K562 (cell line): Measurements from ENCODE around the gene CALM3. TPM values are rescaled to one million over a fixed set of nuclear protein-coding genes. Genes with fewer than 3 reads are reported as not detected.

Experiments
- CHD7 ChIP-seq: fragments of 200-600 bp; sonication (generic); IDR thresholded peaks from one replicate; pipeline ENCODE4 v1.6.1; 2012; ENCODE audit warnings: mild to moderate bottlenecking, low read depth, low read length, inconsistent platforms
- HLTF ChIP-seq: fragments of 450-650 bp; IDR thresholded peaks from 2 replicates; pipeline ENCODE4 v1.6.1; 2016
- HNRNPH1 ChIP-seq: fragments of 200-400 bp; formaldehyde crosslinking; optimal IDR thresholded peaks from 2 replicates; pipeline ENCODE3; 2017; ENCODE audit warnings: low read depth, mild to moderate bottlenecking, low read length, moderate library complexity
- MED1 ChIP-seq: sonication (generic); formaldehyde crosslinking; IDR thresholded peaks from 2 replicates; pipeline ENCODE4 v1.8.1; 2023; ENCODE audit warnings: missing genetic modification reagents, borderline replicate concordance
- TRIM24 ChIP-seq, 2 experiments: fragments of 450-650 bp; IDR thresholded peaks; 2 replicates each; pipeline ENCODE4 v1.6.1; 2016
- ZNF282 ChIP-seq: sonication (generic); formaldehyde crosslinking; IDR thresholded peaks from 2 replicates; pipeline ENCODE4 v1.8.1; 2023; ENCODE audit warnings: missing genetic modification reagents
- ZNF444 ChIP-seq: fragments of 250-450 bp; sonication (Bioruptor Pico); IDR thresholded peaks from 2 replicates; pipeline ENCODE4 v1.4.0; 2020; ENCODE audit warnings: mild to moderate bottlenecking, moderate library complexity
- ZNF512 ChIP-seq: IDR thresholded peaks from 2 replicates; pipeline ENCODE4 v1.6.1; 2016; ENCODE audit warnings: missing genetic modification characterization, missing compliant biosample characterization
- ZNF780A ChIP-seq: fragments of 250-450 bp; sonication (Bioruptor Pico); IDR thresholded peaks from 2 replicates; pipeline ENCODE4 v1.5.0; 2021; ENCODE audit warnings: mild to moderate bottlenecking
- ZZZ3 ChIP-seq: fragments of 450-650 bp; IDR thresholded peaks from 2 replicates; pipeline ENCODE4 v1.6.1; 2016; ENCODE audit warnings: antibody characterized with exemption, mild to moderate bottlenecking, moderate library complexity
- polyA plus RNA-seq, 8 experiments: library from polyadenylated mRNA; depleted of rRNA in 4 of 8; stranded (reverse) in 5 of 8; unstranded in 3 of 8; fragments of >200 nt; fragmentation: Nextera tagmentation in 2 of 8; fragmentation: Illumina TruSeq in 1 of 8; extraction: Ambion mirVana in 2 of 8; extraction: Trizol in 1 of 8; gene quantifications; 2 replicates each; pipeline versions ENCODE4 v1.2.1 to v1.2.3, GENCODE V29; 2011 to 2014; ENCODE audit warnings: inconsistent platforms in 1 of 8, missing spikeins in 1 of 8
- total RNA-seq, 7 experiments: library from RNA; depleted of rRNA in 6 of 7; stranded (reverse); fragments of >200 nt in 6 of 7; fragmentation: Illumina TruSeq in 2 of 7; extraction: Trizol in 2 of 7; gene quantifications; 2 replicates each; pipeline versions ENCODE4 v1.2.1 to v1.2.3, GENCODE V29; 2011 to 2021; ENCODE audit warnings: low replicate concordance in 1 of 7
- TF ChIP-seq, protein P1 (sequence below): fragments of 450-650 bp; IDR thresholded peaks from 2 replicates; pipeline ENCODE4 v1.7.1; 2018; ENCODE audit warnings: mild to moderate bottlenecking, low read depth; ENCODE audit not compliant: partially characterized antibody

CALM3 gene
- total and polyA plus RNA-seq, 9 of the 15 experiments (the other 6 are each of a cell fraction or from before 2014, with no cell fraction given), result 34.6 to 350 (median 156) TPM

GRCh38 chr19:46598372-46598917, 2.7 kb upstream of the CALM3 start (continued):
- TF ChIP-seq CHD7, result no peak
- TF ChIP-seq HNRNPH1, result no peak
- TF ChIP-seq ZNF444 (CRISPR knock-in tag), result no peak
- no peak for TF ChIP-seq MED1 (CRISPR knock-in tag)
- TF ChIP-seq, protein P1, sequence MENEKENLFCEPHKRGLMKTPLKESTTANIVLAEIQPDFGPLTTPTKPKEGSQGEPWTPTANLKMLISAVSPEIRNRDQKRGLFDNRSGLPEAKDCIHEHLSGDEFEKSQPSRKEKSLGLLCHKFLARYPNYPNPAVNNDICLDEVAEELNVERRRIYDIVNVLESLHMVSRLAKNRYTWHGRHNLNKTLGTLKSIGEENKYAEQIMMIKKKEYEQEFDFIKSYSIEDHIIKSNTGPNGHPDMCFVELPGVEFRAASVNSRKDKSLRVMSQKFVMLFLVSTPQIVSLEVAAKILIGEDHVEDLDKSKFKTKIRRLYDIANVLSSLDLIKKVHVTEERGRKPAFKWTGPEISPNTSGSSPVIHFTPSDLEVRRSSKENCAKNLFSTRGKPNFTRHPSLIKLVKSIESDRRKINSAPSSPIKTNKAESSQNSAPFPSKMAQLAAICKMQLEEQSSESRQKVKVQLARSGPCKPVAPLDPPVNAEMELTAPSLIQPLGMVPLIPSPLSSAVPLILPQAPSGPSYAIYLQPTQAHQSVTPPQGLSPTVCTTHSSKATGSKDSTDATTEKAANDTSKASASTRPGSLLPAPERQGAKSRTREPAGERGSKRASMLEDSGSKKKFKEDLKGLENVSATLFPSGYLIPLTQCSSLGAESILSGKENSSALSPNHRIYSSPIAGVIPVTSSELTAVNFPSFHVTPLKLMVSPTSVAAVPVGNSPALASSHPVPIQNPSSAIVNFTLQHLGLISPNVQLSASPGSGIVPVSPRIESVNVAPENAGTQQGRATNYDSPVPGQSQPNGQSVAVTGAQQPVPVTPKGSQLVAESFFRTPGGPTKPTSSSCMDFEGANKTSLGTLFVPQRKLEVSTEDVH, result no peak
- no peak for TF ChIP-seq ZNF780A (CRISPR knock-in tag)
- TF ChIP-seq TRIM24 (IDR thresholded peaks at IDR 0.05), result peak; percentile 23 to 64; a peak in 2 of 4 replicates
- TF ChIP-seq ZNF512 (tag), result no peak
- no peak for TF ChIP-seq ZZZ3
- peak; percentile 76; the same call in 1 of the 2 replicates for TF ChIP-seq HLTF
- TF ChIP-seq ZNF282, result no peak
